HEK293 (cell line): ENCODE data around the gene ZNF18.
A peak's percentile ranks its signal among the peaks of the same experiment; 100 is the strongest.

Source experiments
- CTCF ChIA-PET: fragments of 350-600 bp; formaldehyde crosslinking; extraction: SDS; loops from one replicate; lab custom pipeline; 2021; ENCODE audit warnings: antibody characterized with exemption; lab: Yijun Ruan, JAX
- POLR2A ChIA-PET: fragments of 300-600 bp; formaldehyde crosslinking; extraction: SDS; loops from one replicate; lab custom pipeline; 2020; ENCODE audit warnings: antibody characterized with exemption, inconsistent platforms; lab: Yijun Ruan, JAX
- H3K27ac ChIP-seq: fragments of 200-500 bp; sonication (Bioruptor generic); 2 replicates; pipeline ENCODE4 v1.5.1; 2014; ENCODE audit warnings: low read depth, low read length, control low read depth, inconsistent platforms; ENCODE audit errors: extremely low read depth
- H3K36me3 ChIP-seq, 2 experiments: fragments of 200-500 bp in 1 of 2; sonication (Bioruptor generic) in 1 of 2; 1 replicate in 1 of 2; 2 replicates in 1 of 2; pipeline ENCODE4 v1.5.1; 2014 to 2017; ENCODE audit warnings: inconsistent platforms in 2 of 2, low read length in 2 of 2; ENCODE audit not compliant: control insufficient read depth in 2 of 2, insufficient read depth in 1 of 2
- H3K4me1 ChIP-seq: fragments of 200-500 bp; sonication (Bioruptor generic); 2 replicates; pipeline ENCODE4 v1.5.1; 2014; ENCODE audit warnings: mild to moderate bottlenecking, low read length, inconsistent platforms; ENCODE audit not compliant: control insufficient read depth, insufficient read depth
- H3K4me3 ChIP-seq: 2 replicates; pipeline ENCODE4 v1.5.1; 2011; ENCODE audit warnings: low read depth, mild to moderate bottlenecking, control low read depth, low read length, moderate library complexity
- H3K9me3 ChIP-seq: fragments of 200-500 bp; sonication (Bioruptor generic); 2 replicates; pipeline ENCODE4 v1.5.1; 2014; ENCODE audit warnings: low read depth, low read length, inconsistent platforms; ENCODE audit not compliant: control insufficient read depth, insufficient read depth
- HOXC10 ChIP-seq: sonication (generic); formaldehyde crosslinking; IDR thresholded peaks from 2 replicates; pipeline ENCODE4 v1.8.1; 2023; ENCODE audit warnings: mild to moderate bottlenecking, missing genetic modification reagents
- HOXD13 ChIP-seq: sonication (generic); formaldehyde crosslinking; IDR thresholded peaks from 2 replicates; pipeline ENCODE4 v1.8.0; 2022; ENCODE audit warnings: missing genetic modification reagents, borderline replicate concordance
- INSM2 ChIP-seq: fragments of 450-650 bp; formaldehyde crosslinking; IDR thresholded peaks from 2 replicates; pipeline ENCODE4 v1.5.1; 2016; ENCODE audit warnings: missing biosample characterization, missing genetic modification characterization
- KLF10 ChIP-seq: fragments of 450-650 bp; IDR thresholded peaks from 2 replicates; pipeline ENCODE4 v1.5.1; 2018; ENCODE audit warnings: missing biosample characterization, mild to moderate bottlenecking, missing genetic modification characterization
- MEIS1 ChIP-seq: sonication (generic); formaldehyde crosslinking; IDR thresholded peaks from 2 replicates; pipeline ENCODE4 v1.8.1; 2022; ENCODE audit warnings: missing genetic modification reagents, mild to moderate bottlenecking, borderline replicate concordance
- PRDM10 ChIP-seq: fragments of 450-650 bp; formaldehyde crosslinking; IDR thresholded peaks from 2 replicates; pipeline ENCODE4 v1.5.1; 2016; ENCODE audit warnings: missing biosample characterization, missing genetic modification characterization
- RBAK ChIP-seq: fragments of 450-650 bp; formaldehyde crosslinking; IDR thresholded peaks from 2 replicates; pipeline ENCODE4 v1.5.1; 2016; ENCODE audit warnings: missing biosample characterization, missing genetic modification characterization
- SP2 ChIP-seq: fragments of 450-650 bp; formaldehyde crosslinking; IDR thresholded peaks from 2 replicates; pipeline ENCODE4 v1.5.1; 2016; ENCODE audit warnings: missing biosample characterization, missing genetic modification characterization
- ZBTB44 ChIP-seq: fragments of 450-650 bp; IDR thresholded peaks from 2 replicates; pipeline ENCODE4 v1.5.1; 2018; ENCODE audit warnings: missing biosample characterization, mild to moderate bottlenecking, missing genetic modification characterization
- ZBTB48 ChIP-seq: fragments of 450-650 bp; formaldehyde crosslinking; IDR thresholded peaks from 2 replicates; pipeline ENCODE4 v1.5.1; 2016; ENCODE audit warnings: missing biosample characterization, missing genetic modification characterization
- ZNF10 ChIP-seq: fragments of 450-650 bp; formaldehyde crosslinking; IDR thresholded peaks from 2 replicates; pipeline ENCODE4 v1.5.1; 2017; ENCODE audit warnings: missing biosample characterization, missing genetic modification characterization
- ZNF133 ChIP-seq: fragments of 450-650 bp; formaldehyde crosslinking; IDR thresholded peaks from 2 replicates; pipeline ENCODE4 v1.5.1; 2016; ENCODE audit warnings: missing biosample characterization, missing genetic modification characterization
- ZNF155 ChIP-seq: fragments of 450-650 bp; formaldehyde crosslinking; IDR thresholded peaks from 2 replicates; pipeline ENCODE4 v1.5.1; 2016; ENCODE audit warnings: missing biosample characterization, missing genetic modification characterization
- ZNF174 ChIP-seq: fragments of 450-650 bp; formaldehyde crosslinking; IDR thresholded peaks from 2 replicates; pipeline ENCODE4 v1.5.0; 2017; ENCODE audit warnings: missing biosample characterization, mild to moderate bottlenecking, missing genetic modification characterization
- ZNF211 ChIP-seq: fragments of 450-650 bp; formaldehyde crosslinking; IDR thresholded peaks from 2 replicates; pipeline ENCODE4 v1.5.1; 2016; ENCODE audit warnings: low read depth, missing biosample characterization, missing genetic modification characterization
- ZNF514 ChIP-seq: fragments of 450-650 bp; formaldehyde crosslinking; IDR thresholded peaks from 2 replicates; pipeline ENCODE4 v1.5.1; 2016; ENCODE audit warnings: missing biosample characterization, missing genetic modification characterization
- ZNF585B ChIP-seq: fragments of 450-650 bp; formaldehyde crosslinking; IDR thresholded peaks from 2 replicates; pipeline ENCODE4 v1.5.1; 2016; ENCODE audit warnings: missing biosample characterization, missing genetic modification characterization
- ZNF658 ChIP-seq: fragments of 450-650 bp; formaldehyde crosslinking; IDR thresholded peaks from 2 replicates; pipeline ENCODE4; 2016; ENCODE audit warnings: missing biosample characterization, missing genetic modification characterization
- TF ChIP-seq, protein P1 (sequence below): fragments of 450-650 bp; formaldehyde crosslinking; IDR thresholded peaks from 2 replicates; pipeline ENCODE4 v1.5.1; 2016; ENCODE audit warnings: missing biosample characterization, missing genetic modification characterization, borderline replicate concordance
- TF ChIP-seq, protein P2 (sequence below): fragments of 450-650 bp; formaldehyde crosslinking; IDR thresholded peaks from 2 replicates; pipeline ENCODE4 v1.5.1; 2016; ENCODE audit warnings: missing biosample characterization, missing genetic modification characterization
- TF ChIP-seq, protein P3 (sequence below): fragments of 450-650 bp; formaldehyde crosslinking; IDR thresholded peaks from 2 replicates; pipeline ENCODE4 v1.5.1; 2017; ENCODE audit warnings: missing biosample characterization, missing genetic modification characterization

Gene ZNF18

GRCh38 chr17:11997147-11997971 lies at the start of gene ZNF18:
ZNF18 (minus strand) TSS chr17:11997475; CDS start chr17:11992829, 4,646 bp downstream.
- ChIA-PET POLR2A (interaction anchor here (0.5 to 3.4 kb wide), 32 partner anchors 9 to 1021 kb away, joined by 3 to 70 read pairs (median 6); partner anchors contain the start of genes ELAC2 and MAP2K4), CTCF (interaction anchor here (1.3 to 2.2 kb wide), 2 partner anchors 11 to 62 kb away, joined by 4 to 9 read pairs; no protein-coding TSS in a partner anchor)
- TF ChIP-seq, protein P1, sequence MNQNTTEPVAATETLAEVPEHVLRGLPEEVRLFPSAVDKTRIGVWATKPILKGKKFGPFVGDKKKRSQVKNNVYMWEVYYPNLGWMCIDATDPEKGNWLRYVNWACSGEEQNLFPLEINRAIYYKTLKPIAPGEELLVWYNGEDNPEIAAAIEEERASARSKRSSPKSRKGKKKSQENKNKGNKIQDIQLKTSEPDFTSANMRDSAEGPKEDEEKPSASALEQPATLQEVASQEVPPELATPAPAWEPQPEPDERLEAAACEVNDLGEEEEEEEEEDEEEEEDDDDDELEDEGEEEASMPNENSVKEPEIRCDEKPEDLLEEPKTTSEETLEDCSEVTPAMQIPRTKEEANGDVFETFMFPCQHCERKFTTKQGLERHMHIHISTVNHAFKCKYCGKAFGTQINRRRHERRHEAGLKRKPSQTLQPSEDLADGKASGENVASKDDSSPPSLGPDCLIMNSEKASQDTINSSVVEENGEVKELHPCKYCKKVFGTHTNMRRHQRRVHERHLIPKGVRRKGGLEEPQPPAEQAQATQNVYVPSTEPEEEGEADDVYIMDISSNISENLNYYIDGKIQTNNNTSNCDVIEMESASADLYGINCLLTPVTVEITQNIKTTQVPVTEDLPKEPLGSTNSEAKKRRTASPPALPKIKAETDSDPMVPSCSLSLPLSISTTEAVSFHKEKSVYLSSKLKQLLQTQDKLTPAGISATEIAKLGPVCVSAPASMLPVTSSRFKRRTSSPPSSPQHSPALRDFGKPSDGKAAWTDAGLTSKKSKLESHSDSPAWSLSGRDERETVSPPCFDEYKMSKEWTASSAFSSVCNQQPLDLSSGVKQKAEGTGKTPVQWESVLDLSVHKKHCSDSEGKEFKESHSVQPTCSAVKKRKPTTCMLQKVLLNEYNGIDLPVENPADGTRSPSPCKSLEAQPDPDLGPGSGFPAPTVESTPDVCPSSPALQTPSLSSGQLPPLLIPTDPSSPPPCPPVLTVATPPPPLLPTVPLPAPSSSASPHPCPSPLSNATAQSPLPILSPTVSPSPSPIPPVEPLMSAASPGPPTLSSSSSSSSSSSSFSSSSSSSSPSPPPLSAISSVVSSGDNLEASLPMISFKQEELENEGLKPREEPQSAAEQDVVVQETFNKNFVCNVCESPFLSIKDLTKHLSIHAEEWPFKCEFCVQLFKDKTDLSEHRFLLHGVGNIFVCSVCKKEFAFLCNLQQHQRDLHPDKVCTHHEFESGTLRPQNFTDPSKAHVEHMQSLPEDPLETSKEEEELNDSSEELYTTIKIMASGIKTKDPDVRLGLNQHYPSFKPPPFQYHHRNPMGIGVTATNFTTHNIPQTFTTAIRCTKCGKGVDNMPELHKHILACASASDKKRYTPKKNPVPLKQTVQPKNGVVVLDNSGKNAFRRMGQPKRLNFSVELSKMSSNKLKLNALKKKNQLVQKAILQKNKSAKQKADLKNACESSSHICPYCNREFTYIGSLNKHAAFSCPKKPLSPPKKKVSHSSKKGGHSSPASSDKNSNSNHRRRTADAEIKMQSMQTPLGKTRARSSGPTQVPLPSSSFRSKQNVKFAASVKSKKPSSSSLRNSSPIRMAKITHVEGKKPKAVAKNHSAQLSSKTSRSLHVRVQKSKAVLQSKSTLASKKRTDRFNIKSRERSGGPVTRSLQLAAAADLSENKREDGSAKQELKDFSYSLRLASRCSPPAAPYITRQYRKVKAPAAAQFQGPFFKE (tag by site-specific recombination) = no peak
- TF ChIP-seq KLF10 (tag by site-specific recombination) = peak; percentile 87
- no peak for TF ChIP-seq RBAK
- no peak for TF ChIP-seq ZNF585B (tag by site-specific recombination)
- no peak; the same call in none of the 2 replicates for TF ChIP-seq PRDM10 (tag by site-specific recombination)
- no peak for TF ChIP-seq ZNF10 (tag by site-specific recombination)
- TF ChIP-seq ZNF133 (tag by site-specific recombination) = no peak
- no peak for TF ChIP-seq ZNF174
- no peak for TF ChIP-seq ZNF211 (tag by site-specific recombination)
- 0 out of 2 replicates have a peak, but pooled peaks have one; percentile 12 for TF ChIP-seq ZBTB44
- no peak for TF ChIP-seq ZNF658 (tag by site-specific recombination)
- TF ChIP-seq, protein P2, sequence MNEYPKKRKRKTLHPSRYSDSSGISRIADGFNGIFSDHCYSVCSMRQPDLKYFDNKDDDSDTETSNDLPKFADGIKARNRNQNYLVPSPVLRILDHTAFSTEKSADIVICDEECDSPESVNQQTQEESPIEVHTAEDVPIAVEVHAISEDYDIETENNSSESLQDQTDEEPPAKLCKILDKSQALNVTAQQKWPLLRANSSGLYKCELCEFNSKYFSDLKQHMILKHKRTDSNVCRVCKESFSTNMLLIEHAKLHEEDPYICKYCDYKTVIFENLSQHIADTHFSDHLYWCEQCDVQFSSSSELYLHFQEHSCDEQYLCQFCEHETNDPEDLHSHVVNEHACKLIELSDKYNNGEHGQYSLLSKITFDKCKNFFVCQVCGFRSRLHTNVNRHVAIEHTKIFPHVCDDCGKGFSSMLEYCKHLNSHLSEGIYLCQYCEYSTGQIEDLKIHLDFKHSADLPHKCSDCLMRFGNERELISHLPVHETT = peak; percentile 71; the same call in 1 of the 2 replicates
- no peak for TF ChIP-seq ZNF155 (tag by site-specific recombination)
- TF ChIP-seq, protein P3, sequence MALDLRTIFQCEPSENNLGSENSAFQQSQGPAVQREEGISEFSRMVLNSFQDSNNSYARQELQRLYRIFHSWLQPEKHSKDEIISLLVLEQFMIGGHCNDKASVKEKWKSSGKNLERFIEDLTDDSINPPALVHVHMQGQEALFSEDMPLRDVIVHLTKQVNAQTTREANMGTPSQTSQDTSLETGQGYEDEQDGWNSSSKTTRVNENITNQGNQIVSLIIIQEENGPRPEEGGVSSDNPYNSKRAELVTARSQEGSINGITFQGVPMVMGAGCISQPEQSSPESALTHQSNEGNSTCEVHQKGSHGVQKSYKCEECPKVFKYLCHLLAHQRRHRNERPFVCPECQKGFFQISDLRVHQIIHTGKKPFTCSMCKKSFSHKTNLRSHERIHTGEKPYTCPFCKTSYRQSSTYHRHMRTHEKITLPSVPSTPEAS (tag by site-specific recombination) = no peak
- TF ChIP-seq ZNF514 = no peak
- TF ChIP-seq HOXC10 (CRISPR knock-in tag) = 0 out of 2 replicates have a peak, but pooled peaks have one; percentile 66
- TF ChIP-seq SP2 (tag by site-specific recombination) = peak; percentile 85
- TF ChIP-seq INSM2 (tag by site-specific recombination) = peak; percentile 62
- TF ChIP-seq MEIS1 = no peak
- TF ChIP-seq ZBTB48 (tag by site-specific recombination) = peak; percentile 61
- no peak for TF ChIP-seq HOXD13

More at GRCh38 chr17:11997147-11997971, at the start of gene ZNF18:
- Histone ChIP-seq H3K4me3 (peak within 1 kb of the TSS; percentile 94), H3K27ac (peak within 1 kb of the TSS; percentile 81), H3K4me1 (no peaks in the 10 kb centered on the region; the same call in 1 of the 2 replicates), H3K9me3 (no peaks in the 10 kb centered on the region), H3K36me3 (peaks cover 3% of the 10 kb centered on the region in 2 experiments; a peak in 2 of 3 replicates)
